ENCODE data around the gene TRPM3.
"Not testable (repeated sequence)": the region's sequence is repeated elsewhere in the genome, so short reads cannot be mapped to it uniquely, and the experiment has no call there.

TRPM3 gene

GRCh38 chr9:70656281-70656680 is 465.1 kb downstream of the TRPM3 start:
- DNase-seq (ENCODE audit: low read depth) = no peak

GRCh38 chr9:70654144-70654543 is 467.3 kb downstream of the TRPM3 start:
- DNase-seq (ENCODE audit: low read depth) = no peak

DNA sequence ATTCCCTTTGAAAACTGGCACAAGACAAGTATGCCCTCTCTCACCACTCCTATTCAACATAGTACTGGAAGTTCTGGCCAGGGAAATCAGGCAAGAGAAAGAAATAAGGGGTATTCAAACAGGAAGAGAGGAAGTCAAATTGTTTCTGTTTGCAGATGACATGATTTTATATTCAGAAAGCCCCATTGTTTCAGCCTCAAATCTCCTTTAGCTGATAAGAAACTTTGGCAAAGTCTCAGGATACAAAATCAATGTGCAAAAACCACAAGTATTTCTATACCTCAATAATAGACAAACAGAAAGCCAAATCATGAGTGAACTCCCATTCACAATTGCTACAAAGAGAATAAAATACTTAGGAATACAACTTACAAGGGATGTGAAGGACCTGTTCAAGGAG is 476.8 kb downstream of the TRPM3 start:
- not testable (repeated sequence) for DNase-seq (ENCODE audit: low read depth)

- DNase-seq (ENCODE audit: low read depth) = no peak
These were observed 479.1 kb downstream of the TRPM3 start for GRCh38 chr9:70642341-70642740.

DNA sequence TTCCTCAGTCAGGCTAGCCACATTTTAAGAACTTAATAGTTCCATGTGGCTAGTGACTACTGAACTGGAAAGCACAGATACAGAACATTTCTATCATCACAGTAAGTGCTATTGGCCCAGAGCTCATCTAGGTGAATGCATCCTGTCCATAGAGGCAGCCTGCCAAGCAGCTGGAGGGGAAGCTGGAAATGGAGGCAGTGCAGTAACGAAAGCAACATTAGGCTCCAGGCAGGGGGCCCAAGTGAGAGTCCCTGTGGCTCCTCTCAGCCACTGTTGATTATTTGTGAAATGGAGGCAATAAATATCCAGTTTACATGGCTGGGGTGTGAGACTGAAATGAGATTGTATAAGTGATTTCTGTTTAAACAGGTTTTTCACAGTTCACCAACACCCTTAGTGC is 479.8 kb downstream of the TRPM3 start:
- DNase-seq (ENCODE audit: low read depth) = no peak

GRCh38 chr9:70641031-70641430 is 480.4 kb downstream of the TRPM3 start:
- DNase-seq (ENCODE audit: low read depth) = no peak

- no peak for DNase-seq (ENCODE audit: low read depth)
These were observed 481.3 kb downstream of the TRPM3 start for GRCh38 chr9:70639853-70640814.

DNA sequence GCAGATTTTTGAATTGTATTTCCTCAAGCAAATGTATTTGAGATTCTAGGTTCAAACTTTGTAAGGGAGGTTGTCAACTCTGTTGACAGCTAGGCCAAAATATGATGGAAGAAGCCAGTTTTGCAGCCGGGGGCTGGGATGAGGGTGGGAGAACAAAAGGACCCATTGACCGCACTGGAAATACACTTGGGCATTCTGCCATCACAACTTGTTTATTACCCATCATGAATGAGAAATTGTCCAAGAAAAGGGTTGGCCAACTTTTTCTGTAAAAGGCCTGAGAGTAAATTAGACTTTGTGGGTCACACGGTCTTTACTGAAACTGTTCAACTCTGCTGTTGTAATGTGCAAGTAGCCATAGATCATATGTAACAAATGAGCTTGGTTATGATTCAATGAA is 485.6 kb downstream of the TRPM3 start:
- no peak for DNase-seq (ENCODE audit: low read depth)

- DNase-seq (ENCODE audit: low read depth) = no peak
These were observed 486.7 kb downstream of the TRPM3 start for GRCh38 chr9:70634696-70635095.

DNA sequence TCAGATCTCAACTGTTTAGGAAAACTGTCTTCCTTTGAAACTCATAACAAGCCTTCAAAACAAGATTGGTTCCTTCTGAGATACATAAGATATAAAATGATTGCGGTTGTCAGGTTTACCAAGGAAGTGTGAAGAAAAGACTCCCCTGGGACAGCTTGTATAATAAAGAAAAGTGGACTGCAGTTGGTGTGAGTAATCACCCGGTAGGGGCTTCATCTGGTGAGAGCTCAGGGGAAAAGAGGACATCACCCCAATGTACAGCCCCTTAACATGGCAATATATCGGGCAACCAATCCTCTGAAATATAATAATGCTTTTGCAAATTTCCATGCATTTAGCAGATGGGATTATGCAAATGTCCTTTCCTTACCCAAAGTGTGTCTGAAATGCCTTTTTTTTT is 490.4 kb downstream of the TRPM3 start:
- no peak for DNase-seq (ENCODE audit: low read depth)

DNA sequence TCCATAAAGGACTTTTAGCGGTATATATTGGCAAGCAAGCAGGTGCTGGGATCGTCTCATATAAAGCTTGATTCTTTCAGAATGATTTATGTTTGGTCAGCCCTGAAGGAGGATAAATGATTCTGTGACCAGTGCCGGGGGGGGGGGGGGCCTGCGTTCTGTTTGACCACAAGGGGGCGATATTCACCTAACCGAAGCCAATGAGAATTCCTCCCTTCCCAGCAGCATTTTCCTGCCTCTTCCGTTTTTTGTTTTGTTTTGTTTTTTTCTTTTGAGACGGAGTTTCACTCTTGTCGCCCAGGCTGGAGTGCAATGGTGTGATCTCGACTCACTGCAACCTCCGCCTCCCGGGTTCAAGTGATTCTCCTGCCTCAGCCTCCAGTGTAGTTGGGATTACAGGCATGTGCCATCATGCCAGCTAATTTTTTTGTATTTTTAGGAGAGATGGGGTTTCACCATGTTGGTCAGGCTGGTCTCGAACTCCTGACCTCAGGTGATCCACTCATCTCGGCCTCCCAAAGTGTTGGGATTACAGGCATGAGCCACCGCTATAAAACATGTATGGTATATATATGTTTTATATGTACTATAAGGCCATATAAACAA is 492.2 kb downstream of the TRPM3 start:
- not testable (repeated sequence) for DNase-seq (ENCODE audit: low read depth)

DNA sequence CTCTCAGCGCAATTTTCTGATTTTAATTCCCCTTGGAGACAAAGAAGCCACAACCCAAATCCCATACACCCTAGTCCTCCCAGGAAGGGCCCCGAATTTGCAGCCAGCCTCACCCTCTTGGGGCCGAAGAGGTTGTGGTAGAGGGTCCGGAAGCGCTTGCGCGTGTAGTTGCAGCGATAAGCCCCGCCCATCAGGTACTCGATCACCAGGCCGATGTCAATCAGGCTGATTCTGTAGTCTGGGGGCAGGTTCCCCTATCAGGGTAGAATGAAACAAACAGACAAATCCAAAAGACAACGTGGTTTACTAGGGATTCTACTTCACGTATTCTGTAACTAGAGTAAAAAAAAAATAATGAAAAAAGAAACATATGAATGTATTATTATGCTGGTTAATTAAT is 496.3 kb downstream of the TRPM3 start:
- no peak for DNase-seq (ENCODE audit: low read depth)

GRCh38 chr9:70618784-70619183 is 502.6 kb downstream of the TRPM3 start:
- no peak for DNase-seq (ENCODE audit: low read depth)

GRCh38 chr9:70617033-70617828 is 504.2 kb downstream of the TRPM3 start:
- DNase-seq (ENCODE audit: low read depth) = no peak

GRCh38 chr9:70616228-70616990 is 505.0 kb downstream of the TRPM3 start:
- DNase-seq (ENCODE audit: low read depth) = no peak

- no peak for DNase-seq (ENCODE audit: low read depth)
These were observed 505.8 kb downstream of the TRPM3 start for GRCh38 chr9:70615464-70616138.

DNA sequence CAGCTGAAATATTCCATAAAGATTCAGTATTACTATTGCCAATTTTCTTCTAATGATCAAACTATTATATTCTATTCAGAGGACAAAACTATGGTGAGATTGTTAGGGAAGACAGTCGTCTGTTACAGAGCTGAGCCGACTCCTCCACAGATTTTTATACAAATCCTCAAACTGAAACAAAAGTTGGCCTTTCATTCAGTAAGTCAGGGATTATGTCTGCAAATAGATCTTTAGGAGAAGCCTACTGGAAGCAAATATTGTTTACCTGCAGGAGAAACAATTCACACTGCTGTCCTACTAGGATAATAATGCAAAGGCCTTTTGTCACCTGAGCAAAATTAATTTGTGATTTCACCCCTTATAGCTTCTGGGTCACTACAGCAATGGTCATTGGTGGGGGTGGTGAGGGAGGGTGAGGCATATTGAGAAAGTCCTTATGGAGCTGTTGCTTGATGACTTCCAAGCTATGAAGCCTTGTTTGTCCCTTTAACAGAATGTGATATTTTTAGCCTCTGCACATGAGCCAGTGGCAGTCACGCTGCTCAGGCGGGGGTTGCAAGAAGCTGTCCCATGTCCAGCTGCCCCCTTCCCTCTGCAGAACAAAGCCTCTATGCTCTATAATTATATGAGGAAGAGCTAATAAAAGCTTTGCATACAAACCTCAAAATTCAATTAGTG is 506.5 kb downstream of the TRPM3 start:
- no peak for DNase-seq (ENCODE audit: low read depth)

DNA sequence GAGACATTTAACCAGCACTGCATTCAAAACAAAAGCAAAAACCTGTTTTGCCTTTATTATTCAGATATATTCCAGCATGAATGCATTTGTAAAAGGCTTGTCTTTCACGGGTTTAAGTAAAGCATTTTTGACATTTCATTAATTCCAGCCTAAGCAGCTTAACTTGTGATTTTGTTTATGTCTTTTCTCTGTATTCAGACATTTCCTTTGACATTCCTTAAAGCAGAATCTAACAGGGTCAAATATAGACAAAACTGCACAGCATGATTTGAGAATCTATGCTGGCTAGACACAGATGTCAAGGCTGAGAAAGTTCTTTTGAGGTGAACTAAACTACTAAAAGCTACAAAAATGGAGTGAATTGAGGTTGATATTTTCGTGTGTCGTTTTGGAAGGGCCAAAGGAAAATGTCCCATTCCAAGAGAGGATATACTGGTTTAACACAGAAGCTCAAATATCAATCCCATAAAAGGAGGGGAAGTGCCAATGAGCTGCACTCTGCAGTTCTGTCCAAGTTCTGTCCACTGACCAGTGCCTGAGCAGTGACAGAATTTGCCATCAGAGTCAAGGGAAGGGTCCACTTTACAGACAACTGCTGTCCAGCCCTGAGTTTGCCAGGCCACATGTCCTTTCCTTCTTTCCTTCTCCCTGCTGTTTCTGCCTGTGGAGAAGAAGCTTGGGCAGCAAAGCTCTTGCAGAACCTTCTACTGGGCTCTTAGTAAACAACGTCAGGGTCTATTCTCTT is 508.2 kb downstream of the TRPM3 start:
- DNase-seq (ENCODE audit: low read depth) = no peak

- DNase-seq (ENCODE audit: low read depth) = no peak
These were observed 511.2 kb downstream of the TRPM3 start for GRCh38 chr9:70610287-70610644.

Measured in stimulated activated CD4-positive, alpha-beta T cell treated with anti-CD3 and anti-CD28 coated beads, Interleukin-2, amount 100 ng/mL, for 4 hours (primary cell).